ENCODE measurements around the gene CYP4B1. TPM values are rescaled to one million over a fixed set of nuclear protein-coding genes. Genes with fewer than 3 reads are reported as not detected.

Gene CYP4B1
- total and polyA plus RNA-seq, 7 donors = 0.23 to 50.3 (median 17.2) TPM

DNA sequence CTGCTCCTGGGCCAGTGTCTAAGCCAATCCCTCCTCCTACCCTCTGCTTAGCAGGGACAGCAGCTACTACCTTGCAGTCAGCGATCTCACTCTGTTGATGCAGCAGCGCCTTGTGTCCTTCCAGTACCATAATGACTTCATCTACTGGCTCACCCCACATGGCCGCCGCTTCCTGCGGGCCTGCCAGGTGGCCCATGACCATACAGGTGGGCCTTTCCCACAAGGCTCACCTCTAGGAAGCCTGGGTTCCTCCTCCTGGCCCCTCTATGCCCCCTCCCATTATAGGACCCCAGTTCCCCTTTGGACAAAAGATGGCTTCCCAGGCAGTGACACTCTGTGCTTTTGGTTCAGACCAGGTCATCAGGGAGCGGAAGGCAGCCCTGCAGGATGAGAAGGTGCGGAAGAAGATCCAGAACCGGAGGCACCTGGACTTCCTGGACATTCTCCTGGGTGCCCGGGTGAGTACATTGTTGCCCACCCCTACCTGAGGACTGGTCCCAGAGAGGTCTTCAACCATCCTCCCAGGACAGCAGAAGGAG lies 15.1 kb downstream of the CYP4B1 start:
- Histone ChIP-seq H3K27ac (no peak overlapping the region), H3K27me3 (no peaks in the 10 kb centered on the region), H3K4me1 (no peaks in the 10 kb centered on the region), H3K9me3 (peaks cover 0 to 2% (median 0%) of the 10 kb centered on the region in 4 donors), H3K4me3 (no peak overlapping the region), H3K36me3 (no peaks in the 10 kb centered on the region)
- WGBS, 2 donors = 95% methylated on average over 9 of the region's 9 CpGs
- DNase-seq = no peak
- TF ChIP-seq POLR2AphosphoS5 (IDR thresholded peaks at IDR 0.05) (no peak), EP300 (IDR thresholded peaks at IDR 0.05) (no peak)
- TF ChIP-seq, protein P1, sequence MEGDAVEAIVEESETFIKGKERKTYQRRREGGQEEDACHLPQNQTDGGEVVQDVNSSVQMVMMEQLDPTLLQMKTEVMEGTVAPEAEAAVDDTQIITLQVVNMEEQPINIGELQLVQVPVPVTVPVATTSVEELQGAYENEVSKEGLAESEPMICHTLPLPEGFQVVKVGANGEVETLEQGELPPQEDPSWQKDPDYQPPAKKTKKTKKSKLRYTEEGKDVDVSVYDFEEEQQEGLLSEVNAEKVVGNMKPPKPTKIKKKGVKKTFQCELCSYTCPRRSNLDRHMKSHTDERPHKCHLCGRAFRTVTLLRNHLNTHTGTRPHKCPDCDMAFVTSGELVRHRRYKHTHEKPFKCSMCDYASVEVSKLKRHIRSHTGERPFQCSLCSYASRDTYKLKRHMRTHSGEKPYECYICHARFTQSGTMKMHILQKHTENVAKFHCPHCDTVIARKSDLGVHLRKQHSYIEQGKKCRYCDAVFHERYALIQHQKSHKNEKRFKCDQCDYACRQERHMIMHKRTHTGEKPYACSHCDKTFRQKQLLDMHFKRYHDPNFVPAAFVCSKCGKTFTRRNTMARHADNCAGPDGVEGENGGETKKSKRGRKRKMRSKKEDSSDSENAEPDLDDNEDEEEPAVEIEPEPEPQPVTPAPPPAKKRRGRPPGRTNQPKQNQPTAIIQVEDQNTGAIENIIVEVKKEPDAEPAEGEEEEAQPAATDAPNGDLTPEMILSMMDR (IDR thresholded peaks at IDR 0.05) = no peak
- intact Hi-C loops (cut with DNase I) = no loop called here

- H3K27me3 ChIP-seq = no peaks in the 10 kb centered on the region
- no peaks in the 10 kb centered on the region for H3K4me1 ChIP-seq
- 88 to 92% methylated on average over 6 of the region's 6 CpGs for WGBS, 2 donors
- no peak for DNase-seq
- no peak for TF ChIP-seq EP300 (IDR thresholded peaks at IDR 0.05)
- no peak overlapping the region for H3K27ac ChIP-seq
- no peak overlapping the region for H3K4me3 ChIP-seq
- no peaks in the 10 kb centered on the region for H3K36me3 ChIP-seq
- H3K9me3 ChIP-seq = no peaks in the 10 kb centered on the region
- intact Hi-C loops (cut with DNase I) = no loop called here
These were observed 16.3 kb downstream of the CYP4B1 start for GRCh38 chr1:46815133-46815532.

DNA sequence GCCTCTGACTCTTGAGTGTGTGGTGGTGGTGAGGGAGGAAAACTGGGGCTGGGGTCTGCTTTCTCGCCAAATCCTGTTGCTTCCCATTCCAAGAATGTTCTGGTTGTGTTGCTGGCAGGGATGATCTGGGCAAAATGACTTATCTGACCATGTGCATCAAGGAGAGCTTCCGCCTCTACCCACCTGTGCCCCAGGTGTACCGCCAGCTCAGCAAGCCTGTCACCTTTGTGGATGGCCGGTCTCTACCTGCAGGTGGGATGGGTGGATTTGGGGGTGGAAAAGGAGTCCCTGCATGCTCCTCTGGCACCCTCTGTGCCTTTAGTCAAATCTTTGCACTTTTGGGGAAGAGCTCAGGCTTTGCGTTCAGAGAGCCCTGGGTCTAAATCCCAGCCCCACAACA lies 18.1 kb downstream of the CYP4B1 start:
- H3K27ac ChIP-seq = no peak overlapping the region
- H3K4me3 ChIP-seq = no peak overlapping the region
- intact Hi-C loops (cut with DNase I) = no loop called here
- no peaks in the 10 kb centered on the region for H3K36me3 ChIP-seq
- H3K9me3 ChIP-seq = no peaks in the 10 kb centered on the region
- 83 to 89% methylated on average over 5 of the region's 5 CpGs for WGBS, 2 donors
- DNase-seq = no peak
- H3K4me1 ChIP-seq = no peaks in the 10 kb centered on the region
- TF ChIP-seq POLR2AphosphoS5 (IDR thresholded peaks at IDR 0.05) (no peak), POLR2A (IDR thresholded peaks at IDR 0.05) (no peak), EP300 (IDR thresholded peaks at IDR 0.05) (no peak)
- TF ChIP-seq, protein P1 (IDR thresholded peaks at IDR 0.05) = no peak
- H3K27me3 ChIP-seq = no peaks in the 10 kb centered on the region

DNA sequence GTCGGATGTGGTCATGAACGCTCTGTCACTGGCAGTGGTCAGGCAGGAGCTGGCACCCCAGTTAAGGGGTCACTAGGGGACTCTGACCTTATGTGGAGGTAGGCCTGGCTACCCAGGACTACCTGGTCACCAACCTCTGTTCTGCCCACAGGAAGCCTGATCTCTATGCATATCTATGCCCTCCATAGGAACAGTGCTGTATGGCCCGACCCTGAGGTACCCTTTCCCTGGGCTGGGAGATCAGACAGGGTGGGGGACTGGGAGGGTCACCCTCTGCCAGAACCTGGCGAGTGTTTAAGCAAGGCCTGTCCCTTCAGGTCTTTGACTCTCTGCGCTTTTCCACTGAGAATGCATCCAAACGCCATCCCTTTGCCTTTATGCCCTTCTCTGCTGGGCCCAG lies 19.0 kb downstream of the CYP4B1 start:
- Histone ChIP-seq H3K36me3 (no peaks in the 10 kb centered on the region), H3K27me3 (no peaks in the 10 kb centered on the region), H3K27ac (no peak overlapping the region), H3K9me3 (no peaks in the 10 kb centered on the region), H3K4me3 (no peak overlapping the region), H3K4me1 (no peaks in the 10 kb centered on the region)
- DNase-seq = no peak
- TF ChIP-seq POLR2AphosphoS5 (IDR thresholded peaks at IDR 0.05) (no peak), POLR2A (IDR thresholded peaks at IDR 0.05) (no peak), EP300 (IDR thresholded peaks at IDR 0.05) (no peak)
- TF ChIP-seq, protein P1 (IDR thresholded peaks at IDR 0.05) = no peak
- WGBS, 2 donors = 82 to 88% methylated on average over 6 of the region's 6 CpGs
- intact Hi-C loops (cut with DNase I) = no loop called here

DNA sequence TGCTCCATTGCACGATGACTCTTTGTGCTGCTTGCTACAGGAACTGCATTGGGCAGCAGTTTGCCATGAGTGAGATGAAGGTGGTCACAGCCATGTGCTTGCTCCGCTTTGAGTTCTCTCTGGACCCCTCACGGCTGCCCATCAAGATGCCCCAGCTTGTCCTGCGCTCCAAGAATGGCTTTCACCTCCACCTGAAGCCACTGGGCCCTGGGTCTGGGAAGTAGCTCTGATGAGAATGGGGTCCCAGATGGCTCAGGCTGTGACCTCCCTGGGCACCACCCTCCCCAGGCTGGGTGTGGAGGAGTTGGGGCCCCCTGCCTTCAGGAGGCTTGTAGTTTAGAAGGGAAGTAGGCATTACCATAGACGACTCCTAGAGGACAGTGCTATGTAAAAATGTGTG lies 19.7 kb downstream of the CYP4B1 start:
- 88 to 89% methylated on average over 5 of the region's 5 CpGs for WGBS, 2 donors
- H3K9me3 ChIP-seq = no peaks in the 10 kb centered on the region
- no peaks in the 10 kb centered on the region for H3K4me1 ChIP-seq
- no peak overlapping the region for H3K4me3 ChIP-seq
- DNase-seq = no peak
- no peak overlapping the region for H3K27ac ChIP-seq
- H3K36me3 ChIP-seq = no peaks in the 10 kb centered on the region
- no peak for TF ChIP-seq POLR2A (IDR thresholded peaks at IDR 0.05)
- no peak for TF ChIP-seq POLR2AphosphoS5 (IDR thresholded peaks at IDR 0.05)
- TF ChIP-seq EP300 (IDR thresholded peaks at IDR 0.05) = no peak
- TF ChIP-seq, protein P1 (IDR thresholded peaks at IDR 0.05) = no peak
- H3K27me3 ChIP-seq = no peaks in the 10 kb centered on the region
- intact Hi-C loops (cut with DNase I) = no loop called here

All from sigmoid colon (tissue), 7 donors.